ENCODE results near the gene FLRT3.

The FLRT3 gene

GRCh38 chr20:14313341-14314020, 23.9 kb downstream of the FLRT3 start:
- DNase-seq = no peak

- DNase-seq = no peak
These were observed 25.4 kb downstream of the FLRT3 start for GRCh38 chr20:14312001-14312400.

GRCh38 chr20:14310977-14311627, 26.3 kb downstream of the FLRT3 start:
- no peak for DNase-seq

- DNase-seq = no peak
These were observed 29.5 kb downstream of the FLRT3 start for GRCh38 chr20:14307956-14308355.

GRCh38 chr20:14304472-14304871, 32.9 kb downstream of the FLRT3 start:
- DNase-seq = no peak

- DNase-seq = no peak
These were observed 33.8 kb downstream of the FLRT3 start for GRCh38 chr20:14303651-14304050.

- DNase-seq = no peak
These were observed 34.3 kb downstream of the FLRT3 start for GRCh38 chr20:14303106-14303505.

GRCh38 chr20:14299831-14300230, 37.6 kb downstream of the FLRT3 start:
- DNase-seq = no peak

GRCh38 chr20:14295770-14296309, 41.6 kb downstream of the FLRT3 start:
- DNase-seq = no peak

- DNase-seq = no peak
These were observed 42.2 kb downstream of the FLRT3 start for GRCh38 chr20:14295238-14295637.

GRCh38 chr20:14291502-14291901, 45.9 kb downstream of the FLRT3 start:
- no peak for DNase-seq

- DNase-seq = no peak
These were observed 48.8 kb downstream of the FLRT3 start for GRCh38 chr20:14288341-14289330.

GRCh38 chr20:14284443-14284842, 53.0 kb downstream of the FLRT3 start:
- DNase-seq = no peak

GRCh38 chr20:14282140-14282539, 55.3 kb downstream of the FLRT3 start:
- no peak for DNase-seq
